GM12891 (cell line): ENCODE measurements around the gene COPG1.
A peak's percentile ranks its signal among the peaks of the same experiment; 100 is the strongest.
"Not testable (repeated sequence)": the region's sequence is repeated elsewhere in the genome, so short reads cannot be mapped to it uniquely, and the experiment has no call there.

Source experiments
- DNase-seq: peaks from one replicate; pipeline ENCODE4 v3.0.0; 2011; ENCODE audit warnings: low spot score; ENCODE audit not compliant: insufficient read length
- FAIRE-seq: peaks from 2 replicates; lab custom pipeline; 2011; peaks lifted over from hg19 to GRCh38; lab: Jason Lieb, UNC
- PAX5 ChIP-seq: IDR thresholded peaks from 2 replicates; pipeline ENCODE4 v1.6.1; 2011; ENCODE audit warnings: low read length, moderate library complexity, mild to moderate bottlenecking; ENCODE audit not compliant: insufficient read depth, severe bottlenecking
- POLR2A ChIP-seq: IDR thresholded peaks from 2 replicates; pipeline ENCODE4 v1.6.1; 2011; ENCODE audit warnings: low read depth, low read length, control low read depth
- POLR2AphosphoS5 ChIP-seq: IDR thresholded peaks from 2 replicates; pipeline ENCODE4 v1.6.1; 2011; ENCODE audit warnings: low read depth, low read length, control low read depth
- POU2F2 ChIP-seq: IDR thresholded peaks from 2 replicates; pipeline ENCODE4 v1.6.1; 2011; ENCODE audit warnings: low read depth, mild to moderate bottlenecking, control low read depth, low read length, moderate library complexity
- SPI1 ChIP-seq: IDR thresholded peaks from 2 replicates; pipeline ENCODE4 v1.6.1; 2011; ENCODE audit warnings: low read depth, low read length, control low read depth
- TAF1 ChIP-seq: IDR thresholded peaks from 2 replicates; pipeline ENCODE4 v1.6.1; 2011; ENCODE audit warnings: low read depth, low read length, control low read depth

The COPG1 gene

DNA sequence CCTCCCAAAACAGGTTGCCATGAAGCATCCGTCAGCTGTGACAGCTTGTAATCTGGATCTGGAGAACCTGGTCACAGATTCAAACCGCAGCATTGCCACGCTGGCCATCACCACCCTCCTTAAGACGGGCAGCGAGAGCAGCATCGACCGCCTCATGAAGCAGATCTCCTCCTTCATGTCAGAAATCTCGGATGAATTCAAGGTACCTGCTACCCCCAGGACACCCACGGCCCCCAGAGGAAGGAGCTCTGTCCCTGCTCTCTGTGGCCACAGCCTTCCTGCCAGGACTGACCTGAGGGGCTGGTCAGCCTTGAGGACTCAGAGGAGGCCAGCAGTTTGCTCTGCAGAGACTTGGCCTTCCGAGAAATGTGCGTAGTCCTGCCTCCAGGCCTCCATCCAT lies 11.2 kb downstream of the COPG1 start:
- TF ChIP-seq PAX5 = no peak
- no peak for TF ChIP-seq POLR2A
- TF ChIP-seq SPI1 = no peak
- no peak for FAIRE-seq
- no peak for DNase-seq

DNA sequence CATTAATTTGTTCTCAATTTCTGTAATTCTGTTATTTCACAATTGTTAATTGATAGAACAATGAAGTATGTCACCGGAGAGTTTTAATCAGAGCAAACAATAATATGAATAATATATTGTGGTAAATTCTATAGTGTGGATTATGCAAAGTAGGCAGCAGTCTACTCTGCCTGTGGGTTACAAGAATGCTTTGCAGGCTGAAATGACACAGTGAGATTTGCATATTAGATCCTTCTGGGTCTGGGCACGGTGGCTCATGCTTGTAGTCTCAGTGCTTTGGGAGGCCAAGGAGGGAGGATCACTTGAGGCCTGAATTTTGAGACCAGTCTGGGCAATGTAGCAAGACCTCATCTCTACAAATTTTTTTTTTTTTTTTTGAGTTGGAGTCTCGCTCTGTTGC lies 12.5 kb downstream of the COPG1 start:
- no peak for TF ChIP-seq SPI1
- peak; percentile 38; the same call in 1 of the 2 replicates for TF ChIP-seq POU2F2
- FAIRE-seq (no peak), DNase-seq (no peak)

GRCh38 chr3:129263161-129263910 lies 13.9 kb downstream of the COPG1 start:
- FAIRE-seq (no peak), DNase-seq (no peak)
- TF ChIP-seq POLR2AphosphoS5 (no peak), POU2F2 (no peak), TAF1 (no peak), SPI1 (no peak), POLR2A (no peak), PAX5 (no peak)

- FAIRE-seq, DNase-seq: not testable (repeated sequence)
Observed at GRCh38 chr3:129264994-129265393, 15.6 kb downstream of the COPG1 start.

DNA sequence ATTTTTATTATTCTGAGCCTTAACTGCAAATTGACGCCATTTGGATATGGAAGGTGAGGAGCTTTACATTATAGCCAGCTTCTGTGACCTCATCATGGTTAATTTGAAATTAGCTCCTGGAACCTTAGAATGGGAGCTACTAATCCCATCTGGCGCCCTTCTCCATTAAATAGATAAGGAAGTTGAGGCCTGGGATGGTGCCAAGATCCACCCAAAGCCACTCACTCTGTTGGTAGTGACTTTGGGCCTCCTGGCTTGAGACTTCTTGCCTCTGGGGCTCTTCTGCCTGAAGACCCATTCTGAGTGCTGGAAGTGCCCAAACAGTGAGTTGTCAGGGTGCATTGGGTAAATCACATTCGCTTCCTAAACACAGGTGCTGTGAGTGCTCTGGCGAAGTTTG lies 17.2 kb downstream of the COPG1 start:
- TF ChIP-seq POU2F2 = no peak
- TF ChIP-seq SPI1 = no peak
- TF ChIP-seq POLR2A = no peak
- TF ChIP-seq PAX5 = no peak
- no peak for TF ChIP-seq TAF1
- no peak for TF ChIP-seq POLR2AphosphoS5
- DNase-seq = no peak
- FAIRE-seq = no peak

DNA sequence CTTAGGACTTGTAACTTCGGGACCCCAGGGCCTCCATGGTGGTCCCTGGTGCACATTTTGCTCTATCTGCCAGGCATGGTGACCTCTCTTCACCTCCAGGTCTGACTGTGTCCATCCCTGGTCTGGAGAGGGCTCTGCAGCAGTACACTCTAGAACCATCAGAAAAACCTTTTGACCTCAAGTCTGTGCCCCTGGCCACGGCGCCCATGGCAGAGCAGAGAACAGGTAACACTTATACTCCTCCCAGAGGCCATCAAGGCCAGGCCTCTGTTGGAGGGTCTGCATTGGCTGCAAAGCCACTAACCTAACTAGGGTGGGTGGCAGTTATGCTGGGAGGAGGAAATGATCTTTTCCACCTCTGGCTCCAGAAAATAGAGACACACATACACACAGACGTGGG lies 19.0 kb downstream of the COPG1 start:
- FAIRE-seq = no peak
- TF ChIP-seq POLR2AphosphoS5 = no peak
- TF ChIP-seq SPI1 = no peak
- no peak for TF ChIP-seq TAF1
- TF ChIP-seq POU2F2 = no peak
- no peak for TF ChIP-seq POLR2A
- no peak for TF ChIP-seq PAX5
- DNase-seq = no peak

DNA sequence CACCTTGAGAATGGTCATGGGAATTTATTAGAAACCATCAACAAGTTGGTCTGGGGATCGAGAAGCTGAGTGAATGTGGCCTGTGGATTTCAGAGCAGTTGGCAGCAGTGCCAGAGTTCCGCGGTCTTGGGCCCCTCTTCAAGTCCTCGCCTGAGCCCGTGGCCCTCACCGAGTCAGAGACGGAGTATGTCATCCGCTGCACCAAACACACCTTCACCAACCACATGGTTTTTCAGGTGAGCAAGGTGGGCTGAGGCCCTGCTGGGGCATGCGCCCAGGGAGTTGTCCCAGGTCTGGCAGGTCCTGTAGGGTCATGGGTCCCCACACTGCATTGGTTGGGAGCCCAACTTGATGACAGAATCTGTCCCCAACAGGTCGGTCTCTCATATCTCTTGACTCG lies 22.3 kb downstream of the COPG1 start:
- no peak for TF ChIP-seq PAX5
- no peak for TF ChIP-seq POLR2AphosphoS5
- TF ChIP-seq SPI1 = no peak
- no peak for TF ChIP-seq POU2F2
- TF ChIP-seq POLR2A = no peak
- no peak for TF ChIP-seq TAF1
- DNase-seq (no peak), FAIRE-seq (no peak)

- DNase-seq (peak; percentile 64), FAIRE-seq (peak; percentile 87)
- peak; percentile 54 for TF ChIP-seq PAX5
- TF ChIP-seq POLR2A = no peak
- TF ChIP-seq SPI1 = 0 out of 2 replicates have a peak, but pooled peaks have one; percentile 9
- 0 out of 2 replicates have a peak, but pooled peaks have one; percentile 37 for TF ChIP-seq POLR2AphosphoS5
- TF ChIP-seq TAF1 = no peak
- TF ChIP-seq POU2F2 = peak; percentile 72
Observed at GRCh38 chr3:129276385-129276784, 27.0 kb downstream of the COPG1 start.

DNA sequence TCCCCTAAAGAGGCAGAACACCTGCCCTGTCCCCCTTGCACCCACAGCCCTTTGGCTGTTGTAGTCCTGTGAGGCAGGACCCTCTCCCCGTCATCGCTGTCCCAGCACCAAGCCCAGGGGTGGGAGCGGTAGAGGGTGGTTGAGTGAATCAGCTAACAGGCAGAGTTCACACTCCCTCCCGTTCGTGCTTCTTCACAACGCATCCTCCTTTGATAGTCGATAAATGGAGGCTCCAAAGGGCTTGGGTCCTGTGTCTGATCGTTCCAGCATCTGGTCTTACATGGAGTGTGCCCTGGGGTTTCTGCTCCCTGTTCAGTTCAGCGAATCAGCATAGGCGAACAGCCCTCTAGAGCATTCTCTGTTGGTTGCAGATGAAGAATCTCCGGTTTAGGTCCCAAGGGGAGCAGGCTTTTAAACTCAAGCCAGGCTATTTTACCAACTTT lies 28.4 kb downstream of the COPG1 start:
- TF ChIP-seq TAF1 (no peak), POLR2A (no peak), SPI1 (no peak), POLR2AphosphoS5 (no peak), PAX5 (no peak)
- FAIRE-seq (peak; percentile 69), DNase-seq (no peak)

DNA sequence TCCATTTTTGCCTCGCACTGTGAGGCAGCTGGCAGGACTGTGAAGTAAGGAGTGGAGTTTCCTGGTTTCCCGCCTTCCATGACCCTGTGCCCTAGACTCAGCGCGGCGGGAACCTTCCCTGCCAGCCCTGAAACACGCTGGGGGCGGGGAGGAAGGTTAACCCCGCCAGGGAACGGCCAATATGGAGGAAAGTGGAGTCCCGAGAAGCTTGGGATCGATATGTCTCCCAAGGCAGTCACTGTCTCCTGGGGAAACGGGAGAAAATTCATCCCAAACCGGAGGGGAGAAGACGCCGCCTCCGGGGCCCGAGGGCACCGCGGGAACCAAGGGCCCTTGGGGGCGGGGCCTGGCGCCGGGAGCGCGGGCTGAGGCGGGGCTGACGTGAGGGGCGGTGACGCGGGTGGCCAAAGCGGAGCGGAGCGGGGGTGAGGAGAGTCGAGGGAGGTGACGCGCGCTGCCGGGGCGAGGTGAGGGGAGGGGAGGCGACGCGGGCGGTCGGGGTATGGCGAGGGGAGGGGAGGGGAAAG lies 29.1 kb downstream of the COPG1 start, which contains the start of gene HMCES:
Gene HMCES (plus strand): TSS at position 432 of the 527 bp plus-strand sequence. CDS start 863 bp downstream, outside the sequence.
- FAIRE-seq = peak; percentile 89
- no peak; the same call in 1 of the 2 replicates for TF ChIP-seq POU2F2
- TF ChIP-seq PAX5 = no peak
- TF ChIP-seq TAF1 = no peak
- no peak for TF ChIP-seq POLR2A
- TF ChIP-seq SPI1 = no peak
- TF ChIP-seq POLR2AphosphoS5 = no peak; the same call in 1 of the 2 replicates

More for the DNA sequence above, 29.1 kb downstream of the COPG1 start, which contains the start of gene HMCES:
- DNase-seq = peak; percentile 68
